Esophagus muscularis mucosa (tissue), 4 donors: ENCODE measurements around the gene PIN4. TPM values are rescaled to one million over a fixed set of nuclear protein-coding genes. Genes with fewer than 3 reads are reported as not detected.

Source experiments
- DNase-seq: peaks from one replicate; pipeline ENCODE4 v3.0.0-alpha.2; 2017; ENCODE audit errors: extremely low spot score
- H3K27ac ChIP-seq, 4 donors: fragments of 200-600 bp; sonication (generic); replicated peaks in 1 of 4; 1 replicate in 3 of 4; 2 replicates in 1 of 4; pipeline ENCODE4 v1.5.1; 2016 to 2019; ENCODE audit warnings: mild to moderate bottlenecking in 1 of 4
- H3K27me3 ChIP-seq, 4 donors: fragments of 200-600 bp; sonication (generic); one replicate each; pipeline versions ENCODE4 v1.5.1 to v1.6.0; 2016 to 2019
- H3K36me3 ChIP-seq, 4 donors: fragments of 200-600 bp; sonication (generic); one replicate each; pipeline ENCODE4 v1.5.1; 2016 to 2019
- H3K4me1 ChIP-seq, 4 donors: fragments of 200-600 bp; sonication (generic); one replicate each; pipeline ENCODE4 v1.5.1; 2016 to 2019
- H3K4me3 ChIP-seq, 4 donors: fragments of 200-600 bp; sonication (generic); 1 replicate in 2 of 4; 2 replicates in 2 of 4; pipeline ENCODE4 v1.5.1; 2016 to 2019; ENCODE audit warnings: mild to moderate bottlenecking in 4 of 4, moderate library complexity in 1 of 4
- H3K9me3 ChIP-seq, 4 donors: fragments of 200-600 bp; sonication (generic); 1 replicate in 3 of 4; 2 replicates in 1 of 4; pipeline ENCODE4 v1.5.1; 2016 to 2019
- CTCF ChIP-seq, 3 experiments: fragments of 200-600 bp in 2 of 3; fragments of 450-650 bp in 1 of 3; sonication (generic) in 2 of 3; IDR thresholded peaks; one replicate each; pipeline ENCODE4 v1.5.1; 2017 to 2019; ENCODE audit warnings: antibody characterized with exemption in 3 of 3, mild to moderate bottlenecking in 2 of 3, moderate library complexity in 1 of 3
- EP300 ChIP-seq: sonication (generic); formaldehyde crosslinking; IDR thresholded peaks from one replicate; pipeline ENCODE4 v1.6.1; 2017; ENCODE audit warnings: antibody characterized with exemption
- POLR2A ChIP-seq: fragments of 450-650 bp; IDR thresholded peaks from one replicate; pipeline ENCODE4 v1.6.1; 2017; ENCODE audit warnings: antibody characterized with exemption, moderate library complexity, mild to moderate bottlenecking, low read depth
- POLR2AphosphoS5 ChIP-seq, 2 donors: sonication (generic); formaldehyde crosslinking; IDR thresholded peaks; one replicate each; pipeline ENCODE4 v1.6.1; 2017; ENCODE audit warnings: antibody characterized with exemption in 2 of 2
- WGBS: methylation state at CpG from one replicate; pipeline ENCODE4 v1.1.5; 2018; 5-methylcytosine and 5-hydroxymethylcytosine counted together
- intact Hi-C: fragments of 100-400 bp; cut with DNase I; formaldehyde crosslinking; loops from one replicate; pipeline ENCODE4 v1.15.1; 2023
- total RNA-seq, 4 donors: library from RNA; depleted of rRNA; stranded (reverse); fragments of >200 nt; gene quantifications; one replicate each; pipeline versions ENCODE4 v1.1.0 to v1.2.1, GENCODE V29; 2016

The PIN4 gene
- total RNA-seq, 4 donors from 2014 or later: 6.8 to 20.4 (median 11.5) TPM

GRCh38 chrX:72230290-72230689, 48.7 kb downstream of the PIN4 start:
- Histone ChIP-seq H3K36me3 (no peaks in the 10 kb centered on the region), H3K27me3 (no peaks in the 10 kb centered on the region), H3K27ac (no peak overlapping the region), H3K4me3 (no peak overlapping the region), H3K4me1 (no peaks in the 10 kb centered on the region), H3K9me3 (no peaks in the 10 kb centered on the region)
- intact Hi-C loops: no loop called here
- 87% methylated on average over 3 of the region's 3 CpGs for WGBS
- TF ChIP-seq CTCF (IDR thresholded peaks at IDR 0.05) (no peak), POLR2AphosphoS5 (IDR thresholded peaks at IDR 0.05) (no peak), POLR2A (no peak), EP300 (no peak)
- DNase-seq: no peak

GRCh38 chrX:72236841-72237240, 55.3 kb downstream of the PIN4 start:
- WGBS: 85% methylated on average over 4 of the region's 4 CpGs
- Histone ChIP-seq H3K27ac (no peak overlapping the region), H3K9me3 (no peaks in the 10 kb centered on the region), H3K4me3 (no peak overlapping the region), H3K36me3 (no peaks in the 10 kb centered on the region), H3K27me3 (no peaks in the 10 kb centered on the region), H3K4me1 (peaks cover 0 to 6% (median 2%) of the 10 kb centered on the region in 4 donors)
- intact Hi-C loops: no loop called here
- TF ChIP-seq POLR2AphosphoS5 (IDR thresholded peaks at IDR 0.05): no peak
- TF ChIP-seq POLR2A: no peak
- TF ChIP-seq CTCF (IDR thresholded peaks at IDR 0.05): no peak
- no peak for TF ChIP-seq EP300
- DNase-seq: no peak

GRCh38 chrX:72238183-72238582, 56.6 kb downstream of the PIN4 start:
- Histone ChIP-seq H3K36me3 (no peaks in the 10 kb centered on the region), H3K9me3 (no peaks in the 10 kb centered on the region), H3K4me3 (peak overlapping the region in 2 of 4 donors; percentile 31 to 40), H3K27ac (no peak overlapping the region), H3K4me1 (peaks cover 0 to 6% (median 2%) of the 10 kb centered on the region in 4 donors), H3K27me3 (no peaks in the 10 kb centered on the region)
- TF ChIP-seq CTCF (IDR thresholded peaks at IDR 0.05): no peak
- no peak for TF ChIP-seq POLR2A
- TF ChIP-seq POLR2AphosphoS5 (IDR thresholded peaks at IDR 0.05): no peak
- TF ChIP-seq EP300: no peak
- intact Hi-C loops: no loop called here
- no peak for DNase-seq
- WGBS: 34% methylated on average over 6 of the region's 6 CpGs

DNA sequence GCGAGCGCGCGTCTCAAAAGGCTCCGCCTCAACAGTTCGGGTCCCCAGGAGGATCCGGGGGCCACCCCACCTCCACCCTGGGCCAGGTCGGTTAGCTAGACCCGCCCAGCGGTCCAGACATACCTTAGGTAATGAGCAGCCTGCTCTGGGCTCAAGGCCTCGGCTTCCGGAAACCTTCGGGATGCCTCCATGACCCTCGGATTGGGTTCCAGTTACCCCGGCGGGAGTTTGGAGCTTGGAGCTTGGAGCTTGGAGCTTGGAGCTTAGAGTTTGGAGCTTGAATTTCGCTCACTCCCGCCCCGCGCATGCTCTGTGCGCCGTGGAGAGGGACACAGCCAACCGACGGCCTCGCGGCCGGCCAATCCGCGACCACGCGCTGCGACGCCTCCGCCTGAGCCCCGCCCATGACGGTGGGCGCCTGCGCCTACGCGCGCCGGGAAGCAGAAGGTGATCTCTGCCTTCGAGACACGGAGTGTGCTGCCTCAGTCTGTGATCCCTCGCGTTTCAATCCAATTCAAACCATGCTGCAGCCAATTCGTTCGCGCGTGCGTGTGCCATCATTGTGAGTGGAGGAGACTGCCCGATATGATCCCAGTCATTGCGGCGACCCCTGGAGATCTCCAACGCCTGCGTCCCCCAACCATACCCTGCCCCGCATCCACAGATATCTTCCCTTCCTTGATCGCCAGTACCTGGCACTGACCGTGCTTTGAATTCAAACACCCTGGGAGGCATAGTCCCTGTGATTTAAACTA, 57.3 kb downstream of the PIN4 start, which contains the start of gene ERCC6L:
Gene ERCC6L, minus strand, starts transcription at position 307 of the 755 bp plus-strand sequence. Its CDS starts 116 bp downstream, at position 191.
- Histone ChIP-seq H3K36me3 (no peaks in the 10 kb centered on the region), H3K4me3 (peak within 1 kb of the TSS; percentile 31 to 51 (median 42)), H3K27me3 (no peaks in the 10 kb centered on the region), H3K27ac (peak within 1 kb of the TSS; percentile 57 to 74 (median 62)), H3K9me3 (no peaks in the 10 kb centered on the region), H3K4me1 (peaks cover 0 to 6% (median 2%) of the 10 kb centered on the region in 4 donors)
- TF ChIP-seq EP300 (no peak), POLR2AphosphoS5 (IDR thresholded peaks at IDR 0.05) (peak; percentile 76 to 80)
- intact Hi-C loops: no loop called here
- 41% methylated on average over 36 of the region's 59 CpGs for WGBS
- DNase-seq: peak; percentile 91

- H3K27me3 ChIP-seq: no peaks in the 10 kb centered on the region
- no peak overlapping the region for H3K27ac ChIP-seq
- intact Hi-C loops: no loop called here
- DNase-seq: no peak
- no peaks in the 10 kb centered on the region for H3K36me3 ChIP-seq
- 84% methylated on average over 4 of the region's 4 CpGs for WGBS
- no peaks in the 10 kb centered on the region for H3K9me3 ChIP-seq
- no peak overlapping the region for H3K4me3 ChIP-seq
- TF ChIP-seq CTCF (IDR thresholded peaks at IDR 0.05): no peak
- no peak for TF ChIP-seq POLR2AphosphoS5 (IDR thresholded peaks at IDR 0.05)
- no peak for TF ChIP-seq POLR2A
- no peak for TF ChIP-seq EP300
- H3K4me1 ChIP-seq: peaks cover 0 to 6% (median 2%) of the 10 kb centered on the region in 4 donors
Measured at GRCh38 chrX:72240976-72241375, 59.4 kb downstream of the PIN4 start.
